GM12878 (cell line): ENCODE results near the gene GOLGA2.

Experiments
- CBX3 ChIP-seq: fragments of 200-600 bp; sonication (generic); IDR thresholded peaks from 2 replicates; pipeline ENCODE4 v1.6.1; 2016; ENCODE audit warnings: low read depth, borderline replicate concordance
- CTCF ChIP-seq, 3 experiments: IDR thresholded peaks in 2 of 3; conservative IDR thresholded peaks in 1 of 3; 2 replicates each; pipeline ENCODE4 v1.5.1; 2011; ENCODE audit warnings: low read depth in 3 of 3, low read length in 3 of 3, mild to moderate bottlenecking in 3 of 3, control low read depth in 2 of 3, moderate library complexity in 2 of 3, inconsistent platforms in 1 of 3, mixed read lengths in 1 of 3; ENCODE audit not compliant: control insufficient read depth in 2 of 3, insufficient read depth in 1 of 3; ENCODE audit errors: extremely low read depth in 1 of 3
- EP300 ChIP-seq, 2 experiments: fragments of 150-350 bp in 1 of 2; IDR thresholded peaks; 2 replicates each; pipeline ENCODE4 v1.6.1; 2011 to 2012; ENCODE audit warnings: low read depth in 2 of 2, low read length in 2 of 2, borderline replicate concordance in 1 of 2, improper control_type of control experiment in 1 of 2, inconsistent platforms in 1 of 2; ENCODE audit not compliant: control insufficient read depth in 1 of 2
- EZH2 ChIP-seq: IDR thresholded peaks from 2 replicates; pipeline ENCODE4 v1.6.1; 2012; ENCODE audit warnings: low read depth, mild to moderate bottlenecking, control low read depth, inconsistent platforms, low read length, borderline replicate concordance; ENCODE audit not compliant: control insufficient read depth
- RCOR1 ChIP-seq: conservative IDR thresholded peaks from 2 replicates; pipeline ENCODE4 v1.6.1; 2012; ENCODE audit warnings: low read depth, low read length, improper control_type of control experiment
- ZBTB33 ChIP-seq: fragments of 450-650 bp; IDR thresholded peaks from 2 replicates; pipeline ENCODE4 v1.6.1; 2017; ENCODE audit warnings: mild to moderate bottlenecking

- TF ChIP-seq RCOR1 (no peak), EZH2 (no peak), EP300 (IDR thresholded peaks at IDR 0.05; ENCODE audit: borderline replicate concordance in 1 of 2, control insufficient read depth in 1 of 2, low read depth in 2 of 2, low read length in 2 of 2) (no peak), CBX3 (no peak), ZBTB33 (no peak), CTCF (IDR thresholded peaks at IDR 0.05 in 2 of 3, conservative IDR thresholded peaks at IDR 0.05 in 1 of 3; ENCODE audit: control insufficient read depth in 2 of 3, extremely low read depth in 1 of 3, insufficient read depth in 1 of 3, low read depth in 3 of 3, low read length in 3 of 3) (no peak)
Observed at GRCh38 chr9:128276008-128276573, 284 bp upstream of the GOLGA2 start, which contains the start of gene SWI5.
